IPS DF 4.7 (cell line): ENCODE measurements around the gene ACADSB.
A peak's percentile ranks its signal among the peaks of the same experiment; 100 is the strongest.

Source experiments
- DNase-seq: peaks from one replicate; pipeline ENCODE4 v3.0.0-alpha.2; 2013; ENCODE audit warnings: low spot score; ENCODE audit errors: extremely low read depth

ACADSB gene

DNA sequence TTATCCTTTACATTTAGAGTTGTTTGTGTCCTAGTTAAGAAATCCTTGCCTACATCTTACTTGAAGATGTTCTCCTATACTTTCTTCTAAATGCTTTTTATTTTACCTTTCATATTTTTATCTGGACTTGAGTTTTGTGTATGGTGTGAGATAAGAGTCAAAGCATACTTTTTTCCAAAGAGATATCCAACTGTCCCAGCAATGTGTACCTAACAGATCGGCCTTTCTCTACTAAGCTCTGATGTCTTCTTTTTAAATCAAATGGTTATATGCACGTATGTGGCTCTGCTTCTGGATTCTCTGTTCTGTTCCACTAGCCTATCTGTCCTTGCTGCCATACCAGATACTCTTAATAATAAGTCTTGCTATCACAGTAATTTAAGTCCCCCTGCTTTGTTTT, 7.4 kb upstream of the ACADSB start:
- DNase-seq: no peak

- no peak for DNase-seq
Observed at GRCh38 chr10:123004298-123004697, 4.5 kb upstream of the ACADSB start.

DNA sequence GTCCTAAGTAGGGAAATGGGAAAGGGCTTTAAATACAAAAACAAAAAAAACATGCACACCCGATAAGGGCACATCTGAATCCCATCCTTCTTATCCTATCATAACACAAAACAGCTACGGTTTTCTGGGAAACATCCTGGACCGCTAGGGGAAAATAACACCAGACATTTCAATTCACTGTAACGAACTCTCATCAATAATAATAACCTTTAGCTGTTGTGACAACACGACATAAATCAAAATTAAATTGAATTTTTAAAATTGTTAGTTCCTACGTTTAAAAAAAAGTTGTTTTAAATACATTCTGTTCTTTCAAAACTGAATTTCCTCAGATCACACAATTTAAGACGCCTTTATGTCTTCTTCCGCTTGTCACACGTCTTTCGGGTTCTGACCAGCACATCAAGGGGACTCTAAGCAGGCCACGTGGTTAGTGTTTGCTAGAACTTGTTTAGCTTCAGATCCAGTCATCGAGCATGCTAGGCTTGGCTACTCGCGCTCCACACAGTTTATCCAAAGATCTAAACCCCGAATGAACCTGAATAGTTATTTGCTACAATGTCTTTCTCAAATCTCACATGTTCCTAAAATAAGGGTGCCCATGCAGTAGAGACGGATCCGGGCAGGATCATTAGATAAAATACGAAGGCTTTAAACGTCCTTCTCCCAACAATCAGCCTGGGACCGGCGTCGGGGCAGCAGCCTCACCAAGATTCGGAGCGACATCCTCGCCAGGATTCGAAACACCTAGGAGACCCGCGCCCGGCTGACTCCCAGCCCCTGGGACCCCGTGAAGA, 1.1 kb upstream of the ACADSB start:
- DNase-seq: no peak

DNA sequence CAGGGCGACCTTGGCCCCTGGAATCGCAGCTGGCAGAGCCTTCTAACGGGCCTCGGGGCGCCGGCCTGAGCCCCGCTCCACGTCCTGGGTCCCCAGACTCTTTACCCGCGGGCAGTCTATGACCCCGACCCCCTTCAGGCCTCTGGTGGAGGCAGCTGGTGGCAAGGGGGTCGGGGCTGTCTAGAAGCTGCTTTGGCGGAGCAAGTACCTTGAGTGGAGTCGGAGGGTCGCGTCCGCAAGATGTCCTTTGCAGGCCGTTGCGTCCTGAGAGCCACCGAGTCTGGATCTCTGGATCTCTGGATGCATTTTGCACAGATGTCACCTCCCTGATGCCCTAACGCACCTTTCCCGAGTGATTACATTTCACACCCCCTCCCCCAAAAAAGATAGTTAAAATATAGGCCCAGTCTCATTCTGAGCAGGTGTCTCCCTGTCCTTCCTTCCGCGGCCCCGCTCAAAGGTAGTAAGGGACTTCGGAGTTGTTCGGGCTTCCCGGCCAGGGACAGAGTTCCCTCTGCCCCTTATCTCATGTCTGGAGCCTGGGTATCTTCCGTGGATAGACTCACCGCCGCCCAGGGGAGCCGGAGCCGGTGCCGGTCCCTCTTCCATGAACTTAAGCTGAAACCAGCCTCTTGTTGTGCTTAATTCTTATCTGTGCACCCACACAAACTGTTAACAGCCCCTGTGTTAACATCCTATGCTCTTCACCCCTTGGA, 457 bp downstream of the ACADSB start:
- no peak for DNase-seq

DNA sequence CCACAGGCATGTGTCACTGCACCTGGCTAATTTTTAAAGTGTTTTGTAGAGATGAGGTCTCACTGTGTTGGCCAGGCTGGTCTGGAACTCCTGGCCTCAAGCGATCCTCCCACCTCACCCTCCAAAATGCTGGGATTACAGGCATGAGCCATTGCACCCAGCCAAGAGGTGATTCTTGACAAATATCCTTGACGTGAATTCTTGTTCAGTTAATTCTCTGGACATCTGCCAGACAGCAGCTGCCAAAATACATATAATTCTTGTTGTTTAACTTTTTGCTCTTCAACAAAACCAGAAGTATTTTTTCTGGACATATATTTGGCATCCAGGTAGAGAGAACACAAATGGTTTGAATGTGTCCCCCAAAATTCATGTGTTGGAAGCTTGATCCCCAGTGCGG, 3.2 kb downstream of the ACADSB start:
- DNase-seq: no peak

GRCh38 chr10:123013456-123014419, 4.9 kb downstream of the ACADSB start:
- no peak for DNase-seq

- no peak for DNase-seq
Observed at GRCh38 chr10:123014772-123015171, 6.0 kb downstream of the ACADSB start.

- DNase-seq: no peak
Observed at GRCh38 chr10:123016228-123016627, 7.4 kb downstream of the ACADSB start.

DNA sequence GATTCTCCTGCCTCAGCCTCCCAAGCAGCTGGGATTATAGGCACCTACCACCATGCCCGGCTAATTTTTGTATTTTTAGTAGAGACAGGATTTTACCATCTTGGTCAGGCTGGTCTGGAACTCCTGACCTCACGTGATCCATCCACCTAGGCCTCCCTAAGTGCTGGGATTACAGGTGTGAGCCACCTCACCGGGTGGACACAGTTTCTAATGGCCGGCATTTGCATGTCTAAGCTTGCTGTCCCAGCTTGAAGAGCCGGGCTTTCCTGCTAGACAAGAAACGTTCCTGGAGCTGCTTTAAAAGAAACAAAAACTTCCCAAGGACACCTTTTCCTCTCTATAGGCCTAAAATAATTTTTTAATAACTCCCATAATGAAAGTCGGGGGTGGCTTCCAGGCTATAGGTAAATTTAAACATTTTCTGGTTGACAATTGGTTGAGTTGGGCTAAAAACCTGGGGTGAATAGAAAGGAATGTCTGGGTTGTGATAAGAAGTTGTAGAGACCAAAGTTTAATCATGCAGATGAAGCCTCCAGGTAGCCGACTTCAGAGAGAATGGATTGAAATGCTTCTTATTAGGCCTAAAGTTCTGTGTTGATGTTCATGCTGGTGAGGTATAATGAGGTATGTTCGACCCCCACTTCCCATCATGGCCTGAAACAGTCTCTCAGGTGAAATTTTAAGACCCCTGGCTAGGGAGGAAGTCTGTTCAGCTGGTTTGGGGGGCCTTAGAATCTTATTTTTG, 8.8 kb downstream of the ACADSB start:
- DNase-seq: peak; percentile 69

GRCh38 chr10:123018531-123018930, 9.7 kb downstream of the ACADSB start:
- no peak for DNase-seq

DNA sequence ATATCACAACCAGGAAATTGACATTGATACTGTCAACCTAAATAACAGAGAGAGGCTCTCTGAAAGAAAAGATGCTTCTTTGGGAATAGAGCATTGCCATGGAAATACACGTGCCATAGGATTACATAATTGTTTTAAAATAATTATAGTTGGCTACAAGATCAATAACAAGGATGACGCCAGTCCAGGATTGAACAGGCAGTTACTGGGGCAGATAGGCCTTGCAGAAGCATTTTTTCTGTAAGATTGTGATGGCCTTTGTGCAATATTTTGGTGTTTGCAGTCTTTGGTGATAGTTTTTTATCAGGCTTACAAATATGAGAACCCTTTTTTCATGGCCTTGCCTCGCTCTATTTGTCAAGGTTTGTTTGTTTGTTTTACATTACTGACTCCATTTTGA, 10.5 kb downstream of the ACADSB start:
- no peak for DNase-seq

DNA sequence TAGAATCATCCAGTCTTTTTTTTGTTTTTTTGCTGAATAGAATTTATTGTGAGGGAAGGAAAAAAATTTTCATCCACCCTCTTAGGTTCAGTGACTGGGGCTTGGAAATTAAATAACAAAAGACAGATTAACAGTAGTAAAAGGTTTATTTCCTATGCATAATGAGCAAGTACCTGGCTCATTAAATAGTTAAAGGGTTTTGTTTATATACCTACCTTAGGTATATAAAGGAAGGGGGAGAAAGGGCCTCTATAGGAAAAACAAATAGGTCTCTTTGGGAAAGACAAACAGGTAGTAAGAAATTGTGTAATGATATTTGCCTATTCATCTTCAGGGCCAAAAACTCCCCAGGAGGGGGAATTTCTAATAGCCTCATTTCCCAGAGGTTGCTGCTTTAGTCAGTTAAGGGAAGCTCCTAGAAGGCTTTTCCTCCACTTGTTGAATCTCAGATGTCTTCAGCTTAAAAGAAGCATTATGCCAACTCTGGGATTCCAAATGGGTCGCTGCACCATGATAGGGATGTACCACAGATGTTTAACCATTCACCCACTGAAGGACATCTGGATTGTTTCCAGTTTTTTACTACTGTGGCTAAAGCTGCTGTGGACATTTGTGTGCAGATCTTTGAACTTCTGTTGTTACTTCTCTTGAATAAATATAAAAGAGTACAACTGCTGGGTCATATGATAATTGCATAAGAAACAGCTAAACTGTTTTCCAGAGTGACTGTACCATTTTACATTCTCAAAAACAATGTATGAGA, 11.3 kb downstream of the ACADSB start:
- DNase-seq: no peak

GRCh38 chr10:123021517-123021916, 12.7 kb downstream of the ACADSB start:
- DNase-seq: no peak

DNA sequence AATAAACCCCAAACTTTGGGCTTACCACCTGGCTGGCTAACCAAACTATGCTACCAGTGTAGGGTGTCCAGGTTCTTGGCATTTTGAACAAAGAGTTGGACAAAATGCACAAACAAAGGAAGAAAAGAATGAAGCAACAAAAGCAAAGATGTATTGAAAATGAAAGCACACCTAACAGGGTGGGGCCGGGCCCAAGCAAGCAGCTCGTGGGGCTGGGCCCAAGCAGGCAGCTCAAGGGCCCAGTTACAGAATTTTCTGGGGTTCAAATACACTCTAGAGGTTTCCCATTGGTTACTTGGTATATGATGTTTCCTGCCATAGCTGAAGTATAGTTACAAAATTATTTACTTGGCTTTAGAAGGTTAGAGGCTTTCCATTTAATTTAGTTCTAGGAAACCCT, 15.7 kb downstream of the ACADSB start:
- no peak for DNase-seq

- DNase-seq: no peak
Observed at GRCh38 chr10:123026302-123026701, 17.5 kb downstream of the ACADSB start.

GRCh38 chr10:123027861-123028260, 19.1 kb downstream of the ACADSB start:
- DNase-seq: no peak

- DNase-seq: no peak
Observed at GRCh38 chr10:123031124-123031523, 22.3 kb downstream of the ACADSB start.

- no peak for DNase-seq
Observed at GRCh38 chr10:123034332-123034731, 25.5 kb downstream of the ACADSB start.

GRCh38 chr10:123035467-123036086, 26.8 kb downstream of the ACADSB start:
- no peak for DNase-seq
